K562 (cell line): ENCODE data around the gene MAD2L1BP. TPM values are rescaled to one million over a fixed set of nuclear protein-coding genes. Genes with fewer than 3 reads are reported as not detected.
A peak's percentile ranks its signal among the peaks of the same experiment; 100 is the strongest.

Experiments
- CEBPZ ChIP-seq: fragments of 150-350 bp; IDR thresholded peaks from 2 replicates; pipeline ENCODE4 v1.6.1; 2014; ENCODE audit warnings: low read depth, mild to moderate bottlenecking, low read length, borderline replicate concordance
- CHCHD3 ChIP-seq: fragments of 250-450 bp; sonication (Bioruptor Pico); IDR thresholded peaks from 2 replicates; pipeline ENCODE4 v2.1.2; 2022; ENCODE audit warnings: mild to moderate bottlenecking
- CREB5 ChIP-seq: fragments of 250-450 bp; sonication (Bioruptor Pico); IDR thresholded peaks from 2 replicates; pipeline ENCODE4 v1.5.0; 2020; ENCODE audit warnings: mild to moderate bottlenecking
- CREM ChIP-seq: IDR thresholded peaks from 2 replicates; pipeline ENCODE4 v1.6.1; 2014; ENCODE audit warnings: antibody characterized with exemption, low read depth
- ESRRB ChIP-seq: fragments of 250-450 bp; sonication (Bioruptor Pico); IDR thresholded peaks from 2 replicates; pipeline ENCODE4 v1.5.0; 2020; ENCODE audit warnings: mild to moderate bottlenecking, moderate library complexity, borderline replicate concordance
- GABPA ChIP-seq: fragments of 200-800 bp; sonication (Bioruptor generic); conservative IDR thresholded peaks from 2 replicates; pipeline ENCODE4 v1.6.1; 2016; ENCODE audit warnings: low read depth, missing genetic modification characterization, missing compliant biosample characterization
- HEY1 ChIP-seq: fragments of 250-450 bp; sonication (Bioruptor Pico); IDR thresholded peaks from 2 replicates; pipeline ENCODE4 v1.5.0; 2020; ENCODE audit warnings: mild to moderate bottlenecking, moderate library complexity, borderline replicate concordance
- HMG20B ChIP-seq: fragments of 250-450 bp; sonication (Bioruptor Pico); IDR thresholded peaks from 2 replicates; pipeline ENCODE4 v1.5.0; 2021; ENCODE audit warnings: mild to moderate bottlenecking
- IRF2 ChIP-seq: sonication (generic); formaldehyde crosslinking; IDR thresholded peaks from 2 replicates; pipeline ENCODE4 v1.8.1; 2022; ENCODE audit warnings: mild to moderate bottlenecking, missing genetic modification reagents
- MEF2D ChIP-seq: conservative IDR thresholded peaks from 2 replicates; pipeline ENCODE4 v1.6.1; 2016; ENCODE audit warnings: low read depth, missing genetic modification characterization, missing compliant biosample characterization
- POLR2AphosphoS5 ChIP-seq: IDR thresholded peaks from 2 replicates; pipeline ENCODE4 v1.6.1; 2011; ENCODE audit warnings: mild to moderate bottlenecking, low read depth, low read length, moderate library complexity; ENCODE audit not compliant: control insufficient read depth, insufficient read depth
- POLR3A ChIP-seq: IDR thresholded peaks from 2 replicates; pipeline ENCODE4 v1.6.1; 2011; ENCODE audit warnings: borderline replicate concordance, mild to moderate bottlenecking, moderate library complexity; ENCODE audit not compliant: insufficient read length, insufficient read depth; ENCODE audit errors: extremely low read depth
- PYGO2 ChIP-seq: fragments of 450-650 bp; IDR thresholded peaks from 2 replicates; pipeline ENCODE4 v1.6.1; 2016; ENCODE audit warnings: mild to moderate bottlenecking, missing genetic modification characterization, moderate library complexity, missing compliant biosample characterization
- SRF ChIP-seq, 2 experiments: fragments of 250-450, 450-650 bp in 1 of 2; sonication (Bioruptor Pico) in 1 of 2; sonication (generic) in 1 of 2; formaldehyde crosslinking; IDR thresholded peaks; 2 replicates each; pipeline versions ENCODE4 v1.5.0 to v1.5.1; 2020 to 2022; ENCODE audit warnings: mild to moderate bottlenecking in 1 of 2, missing genetic modification reagents in 1 of 2
- SUPT5H ChIP-seq: fragments of 450-650 bp; IDR thresholded peaks from 2 replicates; pipeline ENCODE4 v1.6.1; 2016
- TFAM ChIP-seq: fragments of 250-450 bp; sonication (Bioruptor Pico); conservative IDR thresholded peaks from 2 replicates; pipeline ENCODE4 v1.5.0; 2021; ENCODE audit warnings: mild to moderate bottlenecking, moderate library complexity
- ZBTB49 ChIP-seq: sonication (generic); formaldehyde crosslinking; IDR thresholded peaks from 2 replicates; pipeline ENCODE4 v1.8.0; 2022; ENCODE audit warnings: missing genetic modification reagents, mild to moderate bottlenecking, borderline replicate concordance
- ZNF274 ChIP-seq: IDR thresholded peaks from 2 replicates; pipeline ENCODE4 v1.6.1; 2011; ENCODE audit warnings: low read depth, mild to moderate bottlenecking, low read length, moderate library complexity, borderline replicate concordance
- ZNF764 ChIP-seq: fragments of 250-450 bp; sonication (Bioruptor Pico); IDR thresholded peaks from 2 replicates; pipeline ENCODE4 v1.4.0; 2020; ENCODE audit warnings: low read depth, mild to moderate bottlenecking, moderate library complexity
- polyA plus RNA-seq, 8 experiments: library from polyadenylated mRNA; depleted of rRNA in 4 of 8; stranded (reverse) in 5 of 8; unstranded in 3 of 8; fragments of >200 nt; fragmentation: Nextera tagmentation in 2 of 8; fragmentation: Illumina TruSeq in 1 of 8; extraction: Ambion mirVana in 2 of 8; extraction: Trizol in 1 of 8; gene quantifications; 2 replicates each; pipeline versions ENCODE4 v1.2.1 to v1.2.3, GENCODE V29; 2011 to 2014; ENCODE audit warnings: inconsistent platforms in 1 of 8, missing spikeins in 1 of 8
- total RNA-seq, 7 experiments: library from RNA; depleted of rRNA in 6 of 7; stranded (reverse); fragments of >200 nt in 6 of 7; fragmentation: Illumina TruSeq in 2 of 7; extraction: Trizol in 2 of 7; gene quantifications; 2 replicates each; pipeline versions ENCODE4 v1.2.1 to v1.2.3, GENCODE V29; 2011 to 2021; ENCODE audit warnings: low replicate concordance in 1 of 7

Gene MAD2L1BP
- total and polyA plus RNA-seq, 9 of the 15 experiments (the other 6 are each of a cell fraction or from before 2014, with no cell fraction given): 69.7 to 321 (median 111) TPM

GRCh38 chr6:43687437-43688347, 52.1 kb downstream of the MAD2L1BP start, which contains the start of gene MRPS18A (continued):
- TF ChIP-seq CHCHD3 (CRISPR knock-in tag) (no peak), SRF (CRISPR knock-in tag; IDR thresholded peaks at IDR 0.05) (no peak), ESRRB (no peak), PYGO2 (tag) (no peak), CEBPZ (no peak), CREM (peak; percentile 87), IRF2 (no peak), POLR2AphosphoS5 (peak; percentile 88), CREB5 (CRISPR knock-in tag) (no peak), HEY1 (no peak), POLR3A (no peak), HMG20B (CRISPR knock-in tag) (no peak), MEF2D (no peak), TFAM (CRISPR knock-in tag) (no peak), SUPT5H (peak; percentile 89), ZBTB49 (CRISPR knock-in tag) (no peak), GABPA (tag) (peak; percentile 98), ZNF274 (no peak), ZNF764 (CRISPR knock-in tag) (no peak)
